ENCODE data around the gene CCDC152. TPM values are rescaled to one million over a fixed set of nuclear protein-coding genes. Genes with fewer than 3 reads are reported as not detected.

The CCDC152 gene
- total RNA-seq, 1 experiment from 2014 or later: not detected

GRCh38 chr5:42787845-42788244 lies 31.2 kb downstream of the CCDC152 start:
- Histone ChIP-seq H2AFZ (ENCODE audit: low read depth, low read length, poor library complexity, severe bottlenecking) (no peak overlapping the region), H3K79me2 (ENCODE audit: insufficient read depth, low read length) (no peaks in the 10 kb centered on the region), H3K27me3 (ENCODE audit: insufficient read depth, low read length) (no peaks in the 10 kb centered on the region), H3K36me3 (ENCODE audit: control insufficient read depth in 1 of 2, insufficient read depth in 2 of 2, low read length in 2 of 2) (no peaks in the 10 kb centered on the region), H3K4me2 (ENCODE audit: low read length) (no peak overlapping the region), H3K9ac (ENCODE audit: low read length) (no peak overlapping the region), H3K4me3 (replicated peaks in 1 of 2; ENCODE audit: low read depth in 1 of 2, low read length in 2 of 2) (no peak overlapping the region), H3K9me2 (ENCODE audit: insufficient read depth) (no peaks in the 10 kb centered on the region), H3K4me1 (ENCODE audit: control insufficient read depth in 1 of 2, insufficient read depth in 2 of 2, low read length in 2 of 2) (no peaks in the 10 kb centered on the region), H3K9me3 (ENCODE audit: control insufficient read depth in 1 of 2, insufficient read depth in 1 of 2, low read depth in 1 of 2, low read length in 2 of 2) (peaks cover 0 to 13% of the 10 kb centered on the region in 2 experiments; a peak in 1 of 4 replicates), H3K27ac (ENCODE audit: low read depth, low read length) (no peak overlapping the region), H4K20me1 (ENCODE audit: insufficient read depth) (no peaks in the 10 kb centered on the region)
- ChIA-PET POLR2A (no interaction called here), RAD21 (ENCODE audit: low non-redundant PET in 1 of 2, low total read pairs in 2 of 2, uncharacterized antibody in 2 of 2, unreplicated experiment in 2 of 2) (no interaction called here), CTCF (no interaction called here)
- no peak for ATAC-seq
- no peak for TF ChIP-seq REST (IDR thresholded peaks at IDR 0.05; ENCODE audit: low read depth)
- TF ChIP-seq ZFX (IDR thresholded peaks at IDR 0.05): no peak
- no peak for TF ChIP-seq POLR2AphosphoS5 (IDR thresholded peaks at IDR 0.05; ENCODE audit: low read depth, low read length)
- TF ChIP-seq EZH2 (IDR thresholded peaks at IDR 0.05): no peak
- no peak for TF ChIP-seq ELF1 (IDR thresholded peaks at IDR 0.05; ENCODE audit: borderline replicate concordance, low read depth)
- no peak for TF ChIP-seq SP1 (IDR thresholded peaks at IDR 0.05; ENCODE audit: low read depth)
- no peak for TF ChIP-seq ZBTB33 (IDR thresholded peaks at IDR 0.05; ENCODE audit: extremely low read depth, insufficient replicate concordance, low read length)
- TF ChIP-seq CEBPB (IDR thresholded peaks at IDR 0.05; ENCODE audit: low read depth): no peak
- no peak for TF ChIP-seq RAD21 (IDR thresholded peaks at IDR 0.05; ENCODE audit: low read depth)
- TF ChIP-seq CTCF (IDR thresholded peaks at IDR 0.05 in 2 of 3, conservative IDR thresholded peaks at IDR 0.05 in 1 of 3; ENCODE audit: borderline replicate concordance in 1 of 3, insufficient read depth in 1 of 3, low read depth in 2 of 3, low read length in 2 of 3): no peak
- TF ChIP-seq SRF (IDR thresholded peaks at IDR 0.05; ENCODE audit: low read depth): no peak
- TF ChIP-seq SIN3A (IDR thresholded peaks at IDR 0.05; ENCODE audit: low read depth): no peak
- TF ChIP-seq JUND (IDR thresholded peaks at IDR 0.05): no peak
- TF ChIP-seq EZH2phosphoT487 (IDR thresholded peaks at IDR 0.05; ENCODE audit: borderline replicate concordance): no peak
- no peak for TF ChIP-seq FOSL1 (IDR thresholded peaks at IDR 0.05; ENCODE audit: low read depth)
- BruUV-seq (replicated peaks): no TSS peak
- DNase-seq (ENCODE audit: low read depth, low spot score): no peak
- intact Hi-C loops (cut with micrococcal nuclease): no loop called here
